ENCODE measurements around the gene TENM3.

DNA sequence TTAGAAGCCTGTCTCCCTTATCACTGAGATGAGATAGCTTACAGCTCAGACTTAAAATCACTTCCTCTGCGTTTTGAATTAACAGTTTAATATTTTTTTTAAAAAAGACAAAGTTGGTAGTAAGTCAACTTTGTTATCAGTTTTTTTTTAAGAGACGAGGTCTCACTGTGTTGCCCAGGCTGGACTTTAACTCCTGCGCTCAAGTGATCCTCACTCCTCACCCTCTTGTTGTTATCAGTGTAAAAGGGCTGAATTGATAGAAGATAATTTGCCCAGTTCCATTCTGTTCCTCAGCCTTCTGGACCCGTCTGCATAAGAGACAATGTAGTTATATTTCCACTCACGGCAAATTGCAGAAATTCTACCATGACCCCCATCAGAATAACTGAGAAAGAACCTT is 428.5 kb downstream of the TENM3 start:
- TF ChIP-seq, protein P1, sequence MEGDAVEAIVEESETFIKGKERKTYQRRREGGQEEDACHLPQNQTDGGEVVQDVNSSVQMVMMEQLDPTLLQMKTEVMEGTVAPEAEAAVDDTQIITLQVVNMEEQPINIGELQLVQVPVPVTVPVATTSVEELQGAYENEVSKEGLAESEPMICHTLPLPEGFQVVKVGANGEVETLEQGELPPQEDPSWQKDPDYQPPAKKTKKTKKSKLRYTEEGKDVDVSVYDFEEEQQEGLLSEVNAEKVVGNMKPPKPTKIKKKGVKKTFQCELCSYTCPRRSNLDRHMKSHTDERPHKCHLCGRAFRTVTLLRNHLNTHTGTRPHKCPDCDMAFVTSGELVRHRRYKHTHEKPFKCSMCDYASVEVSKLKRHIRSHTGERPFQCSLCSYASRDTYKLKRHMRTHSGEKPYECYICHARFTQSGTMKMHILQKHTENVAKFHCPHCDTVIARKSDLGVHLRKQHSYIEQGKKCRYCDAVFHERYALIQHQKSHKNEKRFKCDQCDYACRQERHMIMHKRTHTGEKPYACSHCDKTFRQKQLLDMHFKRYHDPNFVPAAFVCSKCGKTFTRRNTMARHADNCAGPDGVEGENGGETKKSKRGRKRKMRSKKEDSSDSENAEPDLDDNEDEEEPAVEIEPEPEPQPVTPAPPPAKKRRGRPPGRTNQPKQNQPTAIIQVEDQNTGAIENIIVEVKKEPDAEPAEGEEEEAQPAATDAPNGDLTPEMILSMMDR (IDR thresholded peaks at IDR 0.05): no peak
- no peak for TF ChIP-seq EP300 (IDR thresholded peaks at IDR 0.05; ENCODE audit: low read depth)
